Measurements from ENCODE around the gene NOVA2.
A peak's percentile ranks its signal among the peaks of the same experiment; 100 is the strongest.

Gene NOVA2

DNA sequence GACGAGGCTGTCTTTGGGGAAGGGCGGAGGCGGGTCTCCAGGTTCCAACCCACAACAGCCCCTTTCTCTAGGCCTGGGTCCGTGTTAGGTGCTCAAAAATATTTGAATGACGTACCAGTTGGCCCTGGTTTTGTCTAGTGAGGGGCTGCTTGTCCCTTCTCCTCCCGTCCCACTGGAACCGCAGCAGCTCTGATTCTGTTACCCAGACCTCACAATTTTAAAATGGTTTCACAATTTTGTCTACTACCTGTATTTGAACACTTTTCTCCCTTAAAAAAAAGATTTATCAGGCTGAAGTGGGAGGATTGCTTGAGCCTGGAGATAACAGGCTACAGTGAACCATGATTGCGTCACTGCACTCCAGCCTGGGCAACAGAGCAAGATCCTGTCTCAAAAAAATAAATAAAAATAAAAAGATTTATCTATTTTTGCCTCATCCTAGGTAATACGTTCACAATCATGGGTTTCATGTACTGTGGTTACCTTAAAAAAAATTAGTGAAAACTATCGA lies 86.4 kb downstream of the NOVA2 start:
- no peak for DNase-seq

DNA sequence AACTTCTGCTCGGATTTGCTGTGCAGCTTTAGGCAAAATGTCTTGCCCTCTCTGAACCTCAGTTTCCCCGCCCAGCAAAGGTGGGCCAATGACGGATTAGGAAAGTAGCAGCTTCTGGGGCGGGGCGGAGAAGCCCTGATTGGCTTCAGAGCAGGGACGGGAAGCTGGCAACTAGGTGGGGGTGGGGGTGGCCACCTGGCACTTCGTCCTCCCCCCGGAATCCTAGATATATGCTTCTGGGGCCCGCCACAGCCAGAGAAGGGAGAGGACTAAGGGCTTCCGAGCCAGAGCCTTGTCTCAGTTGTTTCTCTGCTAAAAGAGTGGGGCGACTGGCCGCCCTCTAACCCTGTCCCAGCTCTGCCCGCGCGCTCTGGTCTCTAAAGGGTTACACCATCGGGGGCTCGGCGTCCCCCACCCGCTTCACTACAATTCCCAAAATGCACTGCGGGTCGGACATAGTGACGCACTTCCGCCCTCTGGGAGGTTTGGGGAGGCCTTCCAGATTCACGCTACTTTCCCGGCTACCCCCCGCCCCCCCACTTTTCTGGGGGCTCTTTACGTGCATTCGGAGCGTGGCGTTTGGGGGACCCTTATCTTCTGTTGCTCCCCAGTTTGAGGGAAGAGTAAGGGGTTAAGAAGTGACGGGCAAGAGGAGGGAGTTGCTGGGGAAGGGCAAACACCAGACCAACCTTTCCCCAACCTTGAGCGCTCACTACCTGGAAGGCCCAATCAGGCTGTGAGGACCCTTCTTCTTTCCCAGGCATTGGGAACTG lies 87.1 kb downstream of the NOVA2 start:
- peak; percentile 90 for DNase-seq

DNA sequence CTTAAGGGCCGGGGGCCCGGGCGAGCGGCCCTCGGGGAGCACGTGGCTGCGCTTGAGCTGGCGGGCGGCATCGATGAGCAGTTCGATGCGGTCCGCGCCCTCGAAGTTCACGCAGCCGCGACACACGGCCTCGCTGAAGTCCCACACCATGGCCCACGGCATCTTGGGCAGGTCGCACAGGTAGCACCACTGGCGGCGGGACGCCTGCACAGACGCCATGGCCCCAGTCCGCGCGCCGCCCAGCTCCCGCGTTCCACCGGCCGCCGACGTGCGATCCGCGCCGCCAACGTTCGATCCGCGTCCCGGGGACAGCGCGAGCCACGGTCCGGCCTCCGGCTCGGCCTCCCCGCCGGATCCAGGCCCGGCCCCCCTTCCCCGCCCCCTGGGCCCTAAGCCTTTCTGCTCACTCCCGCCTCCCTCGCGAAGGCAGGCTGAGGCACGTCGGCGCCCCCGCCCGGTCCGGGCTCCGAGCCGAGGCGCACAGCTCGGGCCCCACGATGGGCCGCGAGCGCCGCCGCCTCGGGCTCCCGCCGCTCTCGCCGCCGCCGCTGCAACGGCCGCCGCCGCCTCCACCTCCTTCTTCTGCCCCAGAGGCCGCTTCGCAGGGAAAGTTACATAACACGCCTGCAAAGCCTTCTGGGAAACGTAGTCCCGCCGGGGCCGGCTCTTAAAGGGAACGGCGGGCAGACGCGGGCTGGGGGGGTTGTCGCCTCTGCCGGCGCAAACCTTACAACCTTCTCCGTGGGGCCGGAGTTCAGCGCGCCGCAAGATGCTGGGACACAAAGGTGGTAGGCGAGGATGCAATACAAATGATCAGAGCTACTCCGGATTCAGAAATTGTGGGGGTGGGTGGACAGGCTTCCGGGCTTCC lies 87.9 kb downstream of the NOVA2 start, which contains the start of gene IRF2BP1:
IRF2BP1 (minus strand) TSS at position 586 of the 871 bp plus-strand sequence; CDS start at position 219, 367 bp downstream.
- DNase-seq: peak; percentile 92

DNA sequence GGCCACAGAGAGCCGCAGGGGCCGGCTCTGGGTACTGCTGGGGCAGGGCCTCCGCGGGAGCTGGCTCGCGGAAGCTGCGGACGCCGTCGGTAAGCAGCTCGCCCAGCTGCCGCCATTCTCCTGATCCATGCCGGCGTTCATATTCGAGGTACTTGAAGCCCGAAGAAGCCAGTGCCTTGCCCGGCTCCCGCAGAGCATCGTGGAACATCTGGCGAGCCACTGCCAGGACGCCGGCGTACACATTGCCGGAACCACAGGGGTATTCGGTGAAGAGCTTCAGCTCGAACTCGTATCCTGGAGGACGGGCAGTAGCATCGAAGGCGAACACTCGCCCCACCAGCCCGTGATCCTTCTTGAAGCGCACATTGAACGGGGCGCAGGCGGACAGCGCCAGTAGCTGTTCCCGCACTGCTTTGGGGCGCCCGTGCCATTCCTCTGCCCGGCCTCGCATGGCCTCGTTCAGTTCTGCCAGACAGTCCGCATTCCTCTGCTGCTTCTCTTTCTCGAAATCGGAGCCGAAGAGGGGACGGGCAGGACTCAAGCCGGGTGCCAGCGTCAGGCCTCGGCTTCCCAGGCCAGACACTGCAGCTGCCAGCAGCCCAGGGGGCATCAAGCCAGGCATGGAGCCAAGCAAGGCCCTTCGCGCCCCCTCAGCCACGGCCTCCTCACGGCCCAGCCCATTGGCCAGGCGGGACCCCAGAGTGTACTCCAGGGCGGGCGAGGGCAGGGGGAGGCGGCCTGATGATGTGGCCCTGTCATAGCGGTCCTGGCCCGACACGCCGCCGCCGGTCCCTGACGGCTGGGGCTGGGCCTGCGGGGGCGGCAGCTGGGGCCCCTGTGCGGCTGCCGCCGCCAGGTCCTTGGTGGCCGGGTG lies 88.7 kb downstream of the NOVA2 start:
- peak; percentile 71 for DNase-seq

DNA sequence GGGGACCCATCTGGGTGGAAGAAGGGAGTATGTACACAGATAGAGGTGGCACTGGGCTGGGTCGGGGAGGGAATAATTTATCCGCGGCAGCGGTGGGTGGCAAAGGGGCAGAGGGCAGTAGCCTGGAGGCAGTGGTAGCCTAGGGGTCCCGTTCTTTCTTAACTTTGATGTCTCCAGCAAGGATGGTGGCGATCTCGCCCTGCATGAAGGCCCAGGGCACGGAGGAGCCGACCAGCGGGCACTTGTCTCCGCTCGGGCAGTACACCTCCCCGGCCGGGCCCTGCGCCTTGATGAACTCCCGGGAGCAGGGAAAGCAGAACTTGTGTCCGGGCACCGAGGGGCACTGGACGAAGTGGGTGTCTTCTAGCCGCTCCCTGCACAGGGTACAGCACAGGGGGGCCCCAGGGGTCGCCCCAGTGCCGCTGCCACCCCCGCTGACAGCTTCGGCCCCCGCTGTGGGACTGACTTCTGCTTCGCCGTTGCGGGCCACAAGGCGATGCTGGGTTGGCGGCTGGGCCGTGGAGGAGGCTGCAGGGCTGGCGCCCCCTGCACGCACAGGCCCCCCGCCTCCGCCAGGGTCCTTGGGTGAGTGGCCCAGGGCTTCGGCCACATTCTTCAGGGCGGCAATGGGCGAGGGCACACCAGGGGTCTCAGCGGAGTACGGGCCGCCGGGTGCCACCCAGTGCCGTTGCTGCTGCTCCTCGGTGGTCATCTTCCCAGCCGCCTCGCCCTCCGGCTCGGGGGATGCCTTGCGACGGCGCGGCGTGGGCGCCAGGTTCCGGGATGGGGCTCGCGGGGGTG lies 89.6 kb downstream of the NOVA2 start:
- no peak for DNase-seq
